Embryonic facial prominence (tissue), 1 donor: ENCODE measurements around the gene RPS21.
"Not testable (repeated sequence)": the region's sequence is repeated elsewhere in the genome, so short reads cannot be mapped to it uniquely, and the experiment has no call there.

ENCODE experiments used
- DNase-seq: peaks from one replicate; pipeline ENCODE4 v3.0.0-alpha.2; 2016; ENCODE audit errors: extremely low spot score

Gene RPS21

DNA sequence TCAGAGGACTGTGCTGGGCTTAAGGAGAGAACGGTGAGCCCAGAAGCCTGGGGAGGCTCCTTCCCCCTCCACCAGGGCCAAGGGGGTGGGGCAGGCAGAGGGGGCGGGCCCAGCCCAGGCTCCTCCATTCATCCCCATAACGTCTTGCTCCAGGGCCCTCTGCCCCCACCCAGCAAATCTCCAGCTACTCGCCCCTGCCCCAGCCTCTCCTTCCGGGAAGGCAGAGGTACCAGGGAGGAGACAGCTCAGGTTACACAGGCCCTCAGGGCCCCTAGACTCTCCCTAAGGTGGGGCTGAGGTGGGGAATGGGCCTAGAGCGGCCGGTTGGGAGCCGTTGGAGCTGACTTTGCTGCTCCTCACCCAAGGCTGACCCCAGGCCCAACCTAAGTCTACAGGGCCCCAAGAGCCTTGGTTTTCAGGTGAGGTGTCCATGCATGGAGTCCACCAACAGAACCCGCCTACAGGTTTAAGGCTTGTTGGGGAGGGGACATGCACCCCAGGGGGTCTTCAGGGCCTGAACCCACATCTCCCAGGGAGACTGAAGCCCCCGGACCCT lies 21.0 kb upstream of the RPS21 start:
- no peak for DNase-seq

DNA sequence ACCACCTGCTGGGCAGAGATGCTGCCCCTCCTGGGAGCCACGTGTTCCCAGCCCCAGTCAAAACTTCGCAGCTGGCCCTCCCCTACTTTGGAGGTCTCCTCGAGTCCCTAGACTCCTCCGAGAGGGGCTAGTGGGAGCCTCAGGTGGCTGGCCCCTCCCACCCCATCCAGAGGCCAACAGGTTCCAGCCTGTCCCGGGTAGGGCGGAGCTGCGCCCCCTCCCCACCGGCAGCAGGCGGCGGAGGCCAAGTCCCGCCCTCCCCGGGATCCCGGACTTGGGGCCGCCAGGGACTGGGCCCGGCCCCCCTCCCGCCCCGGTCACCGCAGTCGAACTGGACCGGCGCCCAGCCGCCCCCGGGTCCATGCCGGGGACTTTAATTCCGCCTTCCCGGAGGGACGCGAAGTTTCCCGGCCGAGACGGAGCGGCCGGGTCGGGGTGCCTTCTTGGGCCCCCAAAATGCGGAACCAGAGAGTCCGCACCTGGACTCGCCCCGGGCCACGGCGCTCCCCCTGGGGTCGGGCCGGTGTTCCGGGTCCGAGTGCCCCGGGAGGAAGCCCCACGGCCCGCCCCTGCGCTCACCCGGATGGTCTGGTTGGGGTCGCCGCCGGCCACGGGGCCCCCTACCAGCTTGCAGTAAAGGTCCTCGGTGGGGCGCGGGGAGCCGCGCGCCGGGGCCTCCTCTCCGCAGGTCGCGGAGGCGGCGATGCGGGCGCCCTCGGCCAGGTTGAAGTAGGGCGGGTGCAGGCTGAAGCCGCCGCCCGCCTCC lies 20.4 kb upstream of the RPS21 start:
- DNase-seq = no peak

DNA sequence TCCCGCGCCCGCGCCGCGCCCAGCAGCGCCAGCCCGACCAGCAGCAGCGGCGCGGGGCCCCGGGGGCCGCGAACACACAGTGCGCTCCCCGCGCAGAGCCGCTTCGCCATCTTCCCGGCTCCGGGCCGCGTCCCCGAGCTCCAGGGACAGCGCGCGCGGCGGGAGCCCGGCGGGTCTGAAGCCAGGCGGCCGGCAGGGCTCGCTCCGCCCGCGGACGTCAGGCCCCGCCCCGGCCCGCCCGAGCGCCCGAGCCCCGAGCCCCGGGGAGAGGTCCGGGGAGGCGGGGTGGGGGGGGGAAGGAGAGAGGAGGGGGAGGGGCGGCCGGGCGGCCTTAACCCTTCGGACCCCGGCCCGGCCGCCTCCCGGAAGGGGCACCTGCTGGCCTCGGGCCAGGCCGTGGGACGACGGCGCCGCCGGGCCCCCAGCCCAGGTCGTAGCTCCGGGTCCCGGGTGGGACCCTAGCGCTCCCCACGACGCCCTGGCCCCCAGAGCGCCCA lies 19.7 kb upstream of the RPS21 start, which contains the start of gene LAMA5:
LAMA5 (minus strand) TSS at position 177 of the 497 bp plus-strand sequence; CDS start at position 110, 67 bp downstream.
- no peak for DNase-seq

DNA sequence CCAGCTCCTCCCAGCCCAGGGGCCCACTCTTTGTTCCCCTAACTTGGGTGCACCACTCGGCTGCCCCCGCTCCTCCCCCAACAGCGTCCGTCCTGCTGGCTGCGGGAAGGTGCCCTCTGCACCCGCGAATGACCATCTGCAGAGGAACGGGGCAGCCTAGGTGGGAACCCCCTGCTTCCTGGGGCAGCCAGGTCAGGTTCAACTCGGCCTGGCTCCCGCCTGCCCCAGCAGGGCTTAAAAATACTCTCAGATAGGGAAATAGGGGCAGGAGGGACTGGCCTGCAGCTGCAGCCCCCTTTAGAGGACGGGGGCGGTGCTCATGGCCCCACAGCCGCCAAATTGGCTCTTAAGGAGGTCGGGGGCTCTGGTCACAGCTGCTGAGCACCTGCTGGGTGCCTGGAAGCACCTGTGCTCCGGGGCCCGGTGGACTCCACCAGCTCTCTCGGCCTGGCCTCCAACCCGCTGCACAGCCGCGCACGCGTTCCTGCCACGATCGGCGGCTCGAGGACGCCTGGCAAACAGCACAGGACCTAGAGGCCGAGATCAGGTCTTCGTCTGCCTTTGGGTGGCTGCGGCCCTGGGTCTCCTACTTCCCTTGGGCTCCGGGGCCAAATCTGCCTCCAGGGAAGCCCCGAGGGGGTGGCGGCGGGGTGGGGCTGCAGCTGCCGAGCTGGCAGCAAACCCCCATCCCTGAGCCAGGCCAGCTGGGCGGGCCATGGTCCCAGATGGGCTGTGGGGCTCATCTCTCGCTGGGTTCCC lies 19.1 kb upstream of the RPS21 start:
- no peak for DNase-seq

DNA sequence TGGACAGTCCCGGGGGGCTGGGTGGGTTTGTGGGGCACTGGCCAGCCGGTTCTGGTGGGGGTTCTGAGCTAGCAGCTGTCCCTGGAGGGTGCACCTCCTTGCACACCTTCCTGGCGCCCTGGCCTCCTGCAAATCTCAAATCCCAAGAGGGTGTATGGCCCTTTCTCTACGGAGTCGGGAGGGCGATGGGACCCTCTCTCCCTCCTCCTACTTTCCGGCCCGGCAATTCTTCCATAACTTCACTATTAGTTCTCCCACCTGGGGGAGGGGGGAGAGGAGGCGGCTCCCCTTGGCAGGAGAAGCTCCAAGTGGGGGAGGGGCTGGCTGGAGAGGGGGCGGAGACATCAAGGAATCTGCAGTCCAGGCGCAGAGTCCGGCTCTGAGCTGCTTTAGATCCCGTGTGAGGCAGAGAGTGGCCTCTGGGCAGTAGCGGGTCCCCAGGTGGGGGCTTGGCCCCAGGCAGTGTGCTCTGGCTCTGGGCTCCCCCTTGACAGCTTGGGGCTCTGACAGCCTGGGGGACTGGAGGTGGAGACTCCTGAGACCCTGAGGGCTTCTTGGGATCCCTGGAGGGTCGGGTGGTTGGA lies 18.4 kb upstream of the RPS21 start:
- DNase-seq = no peak

DNA sequence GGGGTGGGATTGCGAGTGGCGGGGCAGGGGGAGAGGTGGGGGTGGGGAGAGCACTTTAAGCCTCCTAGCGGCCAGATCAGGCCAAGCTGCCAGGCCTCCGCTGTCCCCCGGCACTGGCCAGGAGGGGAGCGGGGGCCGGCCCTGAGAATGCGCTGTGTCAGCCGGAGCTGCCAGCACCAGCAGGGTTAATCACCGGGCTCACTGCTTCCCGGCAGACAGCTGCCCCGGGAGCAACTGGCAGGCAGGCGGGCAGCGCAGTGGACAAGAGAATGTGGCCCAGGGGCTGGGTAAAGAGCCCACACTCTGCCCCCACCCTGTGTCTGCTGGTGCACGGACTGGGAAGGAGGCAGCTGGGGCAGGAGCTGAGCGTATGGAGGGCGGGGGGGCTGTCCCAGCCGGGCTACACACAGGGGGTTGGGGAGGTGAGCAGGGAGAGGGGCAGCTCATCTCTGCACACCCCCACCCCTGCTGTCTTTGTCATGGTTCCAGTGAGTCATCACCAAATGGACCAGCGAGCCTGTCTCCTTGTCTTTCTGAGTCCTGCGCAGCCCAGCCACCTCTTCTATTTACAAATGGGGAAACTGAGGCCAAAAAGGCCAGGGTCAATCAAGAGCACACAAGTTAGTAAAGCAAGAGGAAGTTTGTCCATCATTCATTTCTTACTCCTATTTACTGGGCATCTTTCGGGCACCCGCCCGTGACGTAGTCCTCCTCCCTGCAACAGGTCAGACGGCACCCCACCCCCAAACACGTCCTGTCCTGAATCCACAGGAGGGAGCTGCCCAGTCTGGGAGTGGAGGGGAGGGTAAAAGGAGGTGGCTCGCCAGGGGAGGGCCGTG lies 17.7 kb upstream of the RPS21 start:
- DNase-seq = no peak

DNA sequence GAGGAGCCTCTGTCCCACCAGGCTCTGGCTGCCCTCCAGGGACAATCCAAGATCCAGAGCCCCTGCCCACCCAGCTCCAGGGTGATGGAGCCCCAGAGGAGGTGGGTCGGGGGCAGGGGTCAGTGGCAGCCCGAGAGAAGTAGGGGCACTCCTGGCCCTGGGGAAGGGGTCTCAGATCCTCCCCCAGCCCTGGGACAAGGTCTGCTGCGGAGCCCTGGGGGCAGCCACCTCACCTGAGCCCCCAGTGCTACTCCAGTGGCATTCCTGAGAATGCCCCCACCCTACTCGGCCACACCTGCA lies 17.1 kb upstream of the RPS21 start:
- DNase-seq = no peak

DNA sequence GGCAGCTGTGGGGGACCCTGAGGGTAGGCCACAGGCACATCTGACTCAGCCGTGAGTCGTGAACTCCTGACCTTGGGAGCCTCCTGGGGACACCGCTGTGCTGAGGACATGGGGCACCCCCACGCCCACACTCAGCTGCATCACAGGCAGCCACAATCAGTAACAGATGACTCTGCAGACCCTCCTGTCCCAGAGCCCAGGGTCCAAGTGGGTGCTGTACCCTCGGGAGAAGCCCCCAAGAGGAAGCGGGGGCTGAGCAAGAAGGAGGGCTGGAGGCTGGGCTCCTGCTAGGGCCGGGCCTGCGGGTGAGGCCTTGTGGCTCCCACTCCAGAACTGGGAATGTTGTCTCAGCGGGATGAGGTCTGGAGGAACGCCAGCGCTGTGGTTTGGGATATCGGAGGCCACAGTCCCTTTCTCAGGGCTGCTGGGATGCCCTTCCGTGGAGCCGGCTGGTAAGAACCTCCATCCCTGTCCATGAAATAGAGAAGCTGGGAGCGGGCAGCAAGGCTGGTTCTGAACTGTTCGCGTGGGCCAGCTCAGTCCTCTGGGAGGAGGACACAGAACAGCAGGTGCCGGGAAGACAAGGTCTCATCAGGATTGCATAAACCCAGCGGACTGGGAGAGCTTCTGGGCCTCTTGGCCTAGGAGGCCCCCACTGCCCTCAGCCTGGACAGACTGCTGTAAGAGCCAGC lies 16.6 kb upstream of the RPS21 start:
- DNase-seq = no peak

DNA sequence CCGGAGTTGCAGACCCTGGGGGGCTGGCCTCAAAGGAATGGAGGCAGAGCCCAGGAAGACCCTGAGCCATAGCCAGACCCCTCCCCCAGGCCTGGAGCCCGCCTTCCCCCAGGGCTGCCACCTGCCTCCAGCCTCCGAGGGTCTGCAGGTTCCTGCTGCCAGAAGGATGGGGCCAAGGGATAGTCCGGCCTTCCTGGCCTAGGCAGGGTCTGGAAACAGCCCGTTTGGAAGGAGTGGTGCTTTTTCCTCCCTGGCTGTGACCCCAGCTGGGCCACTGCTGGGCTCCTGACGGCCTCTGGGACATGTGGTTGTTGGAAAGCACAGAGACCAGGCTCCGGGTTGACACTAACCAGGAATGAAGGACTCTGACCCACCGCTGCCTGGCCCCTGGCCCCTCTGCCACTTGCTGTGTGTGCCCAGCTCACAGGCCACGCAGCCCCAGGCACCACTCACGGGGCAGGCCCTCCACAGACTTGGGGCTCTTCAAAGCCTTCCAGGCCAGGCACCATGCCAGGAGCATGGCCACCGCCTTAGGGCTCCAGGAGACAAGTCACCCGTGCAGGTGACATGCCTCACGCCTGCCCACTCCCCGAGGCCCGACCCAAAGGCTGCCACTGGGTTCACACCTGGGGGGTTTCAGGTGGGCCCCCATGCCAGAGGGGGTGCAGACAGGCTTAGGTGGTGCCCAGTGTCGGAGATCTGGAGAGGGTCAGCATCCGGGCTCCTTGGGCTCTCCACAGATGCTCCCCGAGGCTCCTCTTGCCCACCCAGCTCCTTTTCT lies 15.9 kb upstream of the RPS21 start:
- no peak for DNase-seq

DNA sequence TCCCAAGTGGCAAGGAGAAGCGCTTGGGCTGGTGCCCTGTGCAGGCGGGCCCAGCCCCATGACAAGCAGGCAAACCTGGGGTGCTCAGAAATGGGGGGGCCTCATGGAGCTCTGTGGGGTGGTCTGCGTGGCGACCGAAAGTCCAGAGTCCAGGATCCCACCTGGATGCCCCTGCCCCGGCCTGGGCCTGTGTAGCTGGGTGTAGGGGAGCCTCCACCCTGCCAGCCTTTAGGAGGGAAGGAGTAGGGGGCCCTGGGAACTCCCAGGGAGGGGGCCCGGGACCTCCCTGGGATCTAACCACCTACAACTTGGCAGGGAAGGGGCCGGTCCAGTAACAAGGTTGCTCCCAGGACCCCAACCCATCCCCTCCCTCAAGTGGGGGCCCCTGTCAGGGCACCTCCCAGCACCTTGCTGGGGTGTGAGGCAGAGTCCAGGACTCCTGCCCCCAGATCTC lies 15.3 kb upstream of the RPS21 start:
- DNase-seq = no peak

DNA sequence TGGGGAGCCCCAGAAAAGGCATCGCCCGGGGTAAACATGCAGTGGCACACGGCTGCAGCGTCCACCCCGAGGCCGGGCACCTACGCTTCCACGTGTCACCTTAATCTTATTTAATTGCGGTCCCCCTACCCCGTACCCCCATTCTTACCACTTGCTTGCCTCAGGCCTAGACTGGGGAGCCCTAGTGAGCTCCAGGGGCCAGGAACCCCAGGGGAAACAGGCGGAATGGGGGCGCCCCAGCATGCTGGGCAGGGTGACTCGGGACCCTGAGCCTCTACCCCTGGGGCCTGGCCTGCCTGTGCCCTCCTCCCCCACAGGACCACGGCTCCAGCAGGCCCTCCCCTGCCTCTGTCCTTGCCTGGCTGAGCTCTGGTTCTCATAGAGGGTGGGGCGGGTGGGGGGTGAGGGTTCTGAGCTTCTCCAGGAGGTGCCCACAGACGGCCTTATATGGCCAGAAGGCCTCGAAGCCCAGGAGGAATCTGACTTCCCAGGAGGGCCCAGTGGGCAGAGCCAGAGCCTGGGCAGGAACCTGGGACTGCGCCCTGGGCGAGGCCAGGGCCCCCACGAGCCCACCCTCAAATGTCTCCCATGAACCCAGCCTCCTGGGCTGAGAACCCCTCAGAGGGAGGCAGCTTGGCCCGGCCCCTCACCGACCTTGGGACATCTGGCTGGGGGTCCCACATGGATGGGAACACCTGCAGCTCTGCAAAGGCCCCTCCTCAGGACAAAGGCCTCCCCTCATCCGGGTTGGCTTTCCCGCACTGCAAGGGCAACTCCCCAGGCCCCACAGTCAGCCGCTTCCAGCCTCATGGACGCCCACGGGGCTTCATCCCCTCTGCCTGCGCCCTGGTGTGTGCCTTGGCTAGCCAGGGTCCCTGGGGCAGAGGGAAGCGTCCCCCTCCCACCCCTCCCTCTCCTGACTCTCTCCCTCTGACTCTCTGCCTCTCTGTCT lies 14.6 kb upstream of the RPS21 start:
- no peak for DNase-seq

DNA sequence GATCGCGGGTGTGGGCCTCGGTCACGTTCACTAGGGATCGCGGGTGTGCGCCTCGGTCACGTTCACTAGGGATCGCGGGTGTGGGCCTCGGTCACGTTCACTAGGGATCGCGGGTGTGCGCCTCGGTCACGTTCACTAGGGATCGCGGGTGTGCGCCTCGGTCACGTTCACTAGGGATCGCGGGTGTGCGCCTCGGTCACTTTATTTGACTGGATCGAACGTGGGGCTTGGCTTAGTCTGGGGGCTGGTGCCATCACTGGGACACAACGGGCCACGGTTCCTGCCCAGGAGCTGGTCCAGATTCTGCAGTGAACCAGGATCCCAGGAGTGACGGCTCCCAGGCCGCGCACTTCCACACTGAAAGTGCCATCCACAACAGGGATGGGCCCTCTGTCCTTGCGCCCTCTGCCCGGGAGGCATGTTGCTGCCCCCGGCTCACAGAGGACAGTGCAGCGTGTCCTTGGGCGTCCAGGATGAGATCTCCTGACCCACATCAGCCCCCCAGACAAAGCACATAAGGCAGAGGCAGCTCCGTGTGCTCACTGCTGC lies 13.2 kb upstream of the RPS21 start:
- DNase-seq = not testable (repeated sequence)

DNA sequence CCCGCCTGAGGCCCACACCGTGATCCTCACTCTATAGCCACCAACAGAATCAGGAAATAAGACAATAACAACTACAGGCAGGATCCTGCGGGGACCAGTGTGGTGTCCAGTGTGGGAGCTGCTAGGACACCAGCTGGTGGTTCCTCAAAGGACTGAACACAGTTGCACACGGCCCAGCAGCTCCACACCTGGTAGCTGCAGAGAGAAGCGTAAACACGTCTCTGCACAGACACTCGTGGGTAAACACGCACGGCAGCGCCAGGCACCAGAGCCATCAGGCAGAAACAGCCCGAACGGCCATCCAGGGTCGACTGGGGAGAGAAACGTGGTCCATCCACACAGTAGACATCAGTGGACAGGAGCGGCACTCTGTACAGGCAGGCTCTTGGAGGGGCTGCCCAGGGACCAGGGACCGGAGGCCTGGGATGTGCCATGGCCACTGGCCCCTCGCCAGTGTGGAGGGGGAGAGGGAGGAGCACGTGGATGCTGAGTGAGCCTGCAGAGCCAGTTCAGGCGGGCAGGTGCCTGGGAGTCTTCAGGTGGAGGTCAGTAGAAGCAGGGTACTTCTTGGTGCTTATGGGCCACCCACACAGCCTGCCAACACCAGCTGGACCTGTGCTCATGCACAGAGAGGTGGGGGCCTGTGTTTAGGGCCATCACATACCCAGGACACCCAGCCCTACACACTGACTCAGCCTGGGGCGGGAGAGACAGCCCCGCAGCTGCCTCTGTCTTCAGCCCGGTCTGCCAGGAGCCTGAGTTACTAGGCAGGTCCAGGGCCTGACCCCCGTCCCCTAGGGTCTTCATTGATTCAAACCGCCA lies 12.4 kb upstream of the RPS21 start:
- DNase-seq = no peak

DNA sequence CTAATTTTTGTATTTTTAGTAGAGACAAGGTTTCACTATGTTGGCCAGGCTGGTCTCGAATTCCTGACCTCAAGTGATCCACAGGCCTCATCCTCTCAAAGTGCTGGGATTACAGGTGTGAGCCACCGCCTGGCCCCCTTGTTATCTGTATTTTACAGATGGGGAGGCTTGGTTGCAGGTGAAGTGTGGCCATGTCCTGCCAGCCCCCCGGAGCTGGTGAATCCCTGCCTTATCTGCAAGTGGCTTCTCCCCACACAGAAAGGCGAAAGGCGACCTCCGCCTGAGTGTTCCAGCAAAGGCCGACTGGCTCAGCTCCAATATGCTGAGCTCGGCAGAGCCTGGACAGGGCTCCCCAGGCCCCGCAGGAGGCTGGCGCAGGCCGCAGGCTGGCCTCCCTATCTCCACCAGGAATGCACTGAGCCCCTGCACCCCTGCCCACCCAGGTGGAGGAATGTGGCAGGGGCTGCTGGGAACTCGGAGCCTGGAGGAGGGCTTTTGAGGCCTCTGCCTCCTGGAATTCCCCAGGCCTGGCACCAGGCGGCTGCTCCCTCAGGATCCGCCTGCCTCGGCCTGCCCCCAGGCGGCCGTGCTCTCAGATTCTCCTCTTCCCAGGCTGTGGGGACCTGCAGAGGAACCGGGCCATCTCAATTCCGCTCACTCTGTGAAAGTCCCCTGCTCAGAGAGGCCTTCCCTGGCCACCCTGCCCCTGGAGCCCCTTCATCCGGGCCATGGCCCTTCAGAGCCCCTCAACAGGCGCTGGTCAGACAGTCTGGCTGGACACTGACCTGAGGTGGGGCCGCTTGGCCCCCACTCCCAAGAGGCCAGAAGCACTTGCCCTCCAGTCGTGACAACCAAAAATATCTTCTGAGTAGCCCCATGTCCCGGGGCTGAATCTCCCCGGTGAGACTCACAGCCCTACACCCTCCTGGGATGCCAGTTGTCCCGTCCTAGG lies 10.5 kb upstream of the RPS21 start:
- DNase-seq = no peak

DNA sequence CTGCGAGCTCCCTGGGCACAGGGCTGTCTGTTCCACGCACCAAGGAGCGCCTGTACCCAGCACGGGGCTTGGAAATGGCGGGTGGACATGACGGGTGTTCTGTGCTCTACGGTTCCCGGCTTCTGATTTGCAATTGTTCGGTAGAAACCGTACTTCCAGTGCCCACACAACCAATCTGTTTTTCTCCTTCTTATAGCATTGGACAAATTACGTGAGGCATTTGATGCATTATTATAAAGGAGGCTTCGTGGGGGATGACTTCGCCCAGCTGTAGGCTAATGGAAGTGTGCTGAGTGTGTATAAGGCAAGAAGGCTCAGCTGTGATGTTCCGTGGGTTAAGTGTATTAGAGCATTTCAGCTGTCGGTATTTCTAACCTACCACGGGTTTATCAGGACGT lies 9.8 kb upstream of the RPS21 start:
- DNase-seq = no peak

DNA sequence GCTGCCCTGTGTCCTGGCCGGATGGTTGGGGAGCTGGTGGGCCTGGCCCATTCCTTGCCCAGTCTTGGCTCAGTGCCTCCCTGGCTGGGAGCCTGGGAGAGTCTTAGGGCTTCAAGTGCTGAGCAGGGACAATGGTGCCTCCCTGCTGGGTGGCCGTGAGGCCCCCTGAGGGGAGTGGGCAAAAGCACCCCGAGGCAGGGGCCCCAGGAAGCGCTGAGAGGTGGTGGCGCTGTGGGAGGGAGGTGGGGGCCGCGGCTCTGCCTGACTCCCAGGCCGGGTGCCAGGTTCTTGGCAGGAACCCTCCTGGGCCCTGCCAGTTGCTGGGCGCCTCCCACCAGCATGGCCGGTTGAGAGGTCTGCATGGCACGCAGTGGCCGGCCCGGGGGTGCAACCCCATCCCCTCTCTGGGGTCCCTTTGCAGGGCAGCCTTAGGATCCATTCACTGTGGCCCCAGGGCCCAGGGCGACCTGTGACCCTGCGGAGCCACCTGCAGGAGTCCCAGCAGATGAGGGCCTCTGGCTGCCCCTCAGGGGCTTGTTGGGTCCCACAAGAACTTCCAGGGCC lies 9.2 kb upstream of the RPS21 start:
- DNase-seq = no peak
